ENCODE data around the gene GLRB.
"Not testable (repeated sequence)": the region's sequence is repeated elsewhere in the genome, so short reads cannot be mapped to it uniquely, and the experiment has no call there.

The GLRB gene

GRCh38 chr4:157075811-157076577 lies at the start of gene GLRB:
GLRB (plus strand) TSS chr4:157076150; CDS start chr4:157078025, 1,875 bp downstream.
- DNase-seq: peak; percentile 66

DNA sequence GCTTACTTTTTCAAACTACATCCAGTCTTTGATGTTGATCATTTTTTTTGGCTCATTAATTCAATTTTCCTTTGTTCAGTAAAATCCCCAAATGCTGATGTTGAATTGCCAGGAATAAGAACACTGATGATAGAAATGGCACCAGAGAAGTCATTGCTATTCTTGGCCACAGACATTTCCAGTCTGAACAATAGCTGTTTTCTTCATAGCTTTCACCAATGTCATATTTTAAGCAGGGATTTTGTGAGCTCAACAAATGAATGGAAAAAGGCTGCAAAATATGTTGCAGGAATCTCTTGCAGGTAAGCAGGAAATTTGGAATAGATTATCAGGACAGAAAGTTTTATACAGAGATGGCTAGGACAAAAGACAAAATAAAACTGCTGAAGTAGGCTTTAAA lies 40.5 kb upstream of the GLRB start:
- no peak for DNase-seq

- DNase-seq: no peak
These were observed 35.5 kb upstream of the GLRB start for GRCh38 chr4:157040405-157040804.

GRCh38 chr4:157043131-157043530 lies 32.8 kb upstream of the GLRB start:
- DNase-seq: no peak

DNA sequence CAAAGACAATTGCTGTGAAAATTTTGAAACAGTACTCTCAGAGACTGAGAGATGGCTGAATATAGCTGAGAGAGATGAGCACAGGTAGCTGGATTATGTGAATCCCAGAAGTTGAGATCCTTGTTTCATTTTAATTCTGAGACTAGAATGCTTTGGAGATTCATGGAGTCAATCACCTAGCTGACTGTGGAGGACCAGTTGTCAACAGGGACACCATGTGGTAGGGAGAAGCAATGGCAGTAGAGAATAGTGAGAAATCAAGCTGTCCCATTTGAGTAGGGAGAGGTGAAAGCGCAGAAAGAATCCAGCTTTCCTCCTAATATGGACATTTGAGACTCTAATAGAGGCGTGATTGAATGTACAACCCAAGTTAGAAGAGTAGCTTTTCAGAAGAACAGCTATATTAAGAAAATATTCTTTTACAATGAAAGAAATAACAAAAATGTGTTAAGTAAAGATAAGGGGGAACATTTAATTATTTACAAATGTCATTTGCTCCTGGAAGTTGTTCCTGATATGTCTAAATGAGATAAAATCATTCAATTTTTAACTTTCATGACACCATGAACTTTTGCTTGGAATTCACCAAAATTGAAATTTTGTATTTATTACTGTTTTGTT lies 30.3 kb upstream of the GLRB start:
- DNase-seq: peak; percentile 20

DNA sequence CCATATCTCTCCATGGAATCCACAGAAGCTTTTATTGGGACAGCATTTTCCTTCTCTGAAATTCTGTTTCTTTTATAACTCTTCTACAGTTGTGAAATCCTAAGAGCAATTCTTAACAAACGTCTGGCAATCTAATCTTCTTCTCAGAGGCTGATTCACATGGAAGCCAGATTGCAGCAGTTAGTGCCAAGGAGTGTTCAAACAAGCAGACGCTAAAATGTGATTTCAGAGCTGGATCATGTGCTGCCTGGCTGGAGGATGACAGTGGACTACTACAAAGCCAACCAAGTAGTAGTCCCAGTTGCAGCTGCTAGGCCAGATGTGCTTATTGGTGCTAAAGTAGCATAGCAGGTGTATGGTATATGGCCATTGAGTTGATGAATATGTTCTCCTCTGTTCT lies 27.7 kb upstream of the GLRB start:
- peak; percentile 58 for DNase-seq

GRCh38 chr4:157050561-157050960 lies 25.4 kb upstream of the GLRB start:
- DNase-seq: no peak

DNA sequence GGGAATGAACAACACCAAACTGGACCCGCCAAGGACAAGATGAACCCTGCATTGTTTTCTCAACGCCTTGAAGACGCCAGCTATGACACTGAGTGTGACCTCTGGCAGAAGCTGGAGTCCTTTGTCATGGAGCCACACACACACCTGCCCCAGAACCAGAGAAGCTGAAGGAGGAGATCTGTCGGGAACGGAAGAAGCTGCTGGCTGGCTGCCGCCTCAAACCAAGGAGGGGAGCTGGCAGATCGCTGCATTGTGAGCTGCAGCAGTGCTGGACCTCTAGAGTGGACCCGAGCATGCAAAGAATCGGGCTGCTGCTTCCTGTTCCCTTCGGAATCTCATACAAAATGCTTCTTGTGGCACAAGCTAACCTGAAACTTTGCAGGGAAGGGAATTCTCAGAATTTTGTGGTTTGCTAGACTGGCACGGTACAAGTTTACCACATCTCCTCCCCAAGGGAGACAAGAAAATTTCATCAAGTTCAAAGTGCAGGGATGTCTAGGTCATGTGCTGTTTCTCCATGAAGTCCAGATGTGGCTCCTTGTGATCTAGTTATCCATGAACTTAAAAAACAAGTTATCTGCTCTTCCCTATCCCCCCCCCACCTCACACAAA lies 23.4 kb upstream of the GLRB start:
- no peak for DNase-seq

- DNase-seq: no peak
These were observed 18.7 kb upstream of the GLRB start for GRCh38 chr4:157057218-157057617.

GRCh38 chr4:157058899-157059298 lies 17.1 kb upstream of the GLRB start:
- DNase-seq: not testable (repeated sequence)

DNA sequence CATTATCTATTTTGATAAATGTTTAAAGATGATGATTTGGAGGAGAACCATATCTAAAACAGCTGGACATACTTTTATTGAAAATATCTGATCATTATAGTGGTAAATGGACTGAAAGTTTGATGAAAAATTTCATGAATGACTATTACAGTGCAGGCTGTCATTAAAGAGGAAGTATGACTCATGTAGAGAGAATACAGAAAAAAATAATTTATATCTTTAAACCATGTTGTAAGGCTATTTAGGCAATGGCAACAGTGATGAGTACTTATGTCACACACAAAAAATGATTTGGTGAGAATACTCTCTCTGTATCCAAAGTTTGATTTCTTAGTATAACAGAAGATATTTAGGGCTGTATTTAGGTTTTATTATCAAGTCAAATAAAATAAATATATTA lies 3.9 kb upstream of the GLRB start:
- no peak for DNase-seq

DNA sequence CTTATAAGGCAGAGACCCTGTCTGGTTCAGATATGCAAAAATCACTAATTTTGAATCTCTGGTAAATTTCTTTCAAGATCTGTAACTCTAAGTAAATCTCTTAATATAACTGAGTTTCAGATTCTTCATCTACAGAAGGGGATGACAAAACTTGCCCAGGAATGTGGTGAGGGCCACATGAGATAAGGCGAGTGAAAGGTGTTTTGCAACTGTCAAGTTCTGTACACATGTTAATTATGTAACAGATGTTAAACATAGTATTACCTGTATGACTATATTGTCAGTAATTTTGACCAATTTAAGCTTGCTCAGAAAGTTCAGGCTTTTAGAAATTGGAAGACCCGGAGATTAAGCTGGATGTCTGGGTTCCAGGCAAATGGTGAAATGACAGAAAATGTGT lies 549 bp upstream of the GLRB start:
- DNase-seq: no peak

DNA sequence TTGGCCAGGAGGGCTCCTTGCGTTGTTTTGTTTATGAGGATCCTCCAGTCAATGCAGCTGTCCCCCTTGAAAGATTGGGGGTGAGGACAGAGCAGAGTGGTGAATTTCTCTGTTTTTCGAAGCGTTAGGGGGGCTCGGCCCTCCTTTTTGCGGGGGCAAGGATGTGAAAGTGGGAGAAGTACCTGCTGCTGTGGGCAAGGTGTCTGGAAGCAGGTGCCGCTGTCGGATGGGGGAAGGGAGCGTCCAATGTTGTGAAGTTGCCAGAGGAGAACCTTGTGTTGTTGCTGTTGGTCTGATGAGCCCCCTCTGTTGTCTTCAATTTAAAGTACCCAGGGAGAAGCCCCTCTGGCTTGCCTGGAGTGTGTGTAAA lies 613 bp downstream of the GLRB start:
- no peak for DNase-seq

DNA sequence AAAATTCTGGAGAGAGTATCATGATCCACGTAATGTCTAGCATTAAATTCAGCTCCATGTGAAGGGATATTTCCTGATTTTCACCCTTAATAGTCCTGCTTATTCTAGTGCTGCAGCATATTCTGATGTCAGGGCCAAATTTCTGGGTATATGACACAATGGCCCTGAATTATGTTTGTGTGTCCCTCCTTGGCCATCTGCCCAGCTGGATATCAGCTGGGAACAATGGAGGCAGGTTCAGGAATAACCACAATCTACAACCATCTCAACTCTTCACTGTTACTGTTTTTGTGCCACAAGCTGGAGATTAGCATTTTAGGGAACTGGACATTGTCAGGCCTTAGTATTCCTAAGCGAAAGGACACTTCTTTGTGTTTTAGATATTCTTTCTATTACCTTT lies 3.5 kb downstream of the GLRB start:
- no peak for DNase-seq

DNA sequence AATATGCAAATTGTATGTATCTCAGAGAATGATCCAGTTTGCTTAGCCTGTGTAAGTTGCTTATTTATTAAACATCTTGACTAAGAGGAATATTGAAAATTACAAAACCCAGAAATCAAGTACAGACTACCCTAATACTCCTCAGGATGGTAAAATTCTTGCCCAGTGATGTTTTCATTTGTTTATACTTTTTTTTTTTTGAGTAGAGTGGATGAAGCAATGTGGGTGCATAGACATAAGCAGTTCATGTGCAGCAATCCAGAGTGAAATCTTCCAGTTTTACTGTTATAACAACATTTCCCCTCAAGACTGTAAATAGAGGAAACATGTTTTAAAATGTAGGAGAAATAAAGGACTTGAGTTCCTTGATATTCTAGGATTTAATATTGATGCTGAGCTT lies 4.7 kb downstream of the GLRB start:
- DNase-seq: no peak

- DNase-seq: no peak
These were observed 19.8 kb downstream of the GLRB start for GRCh38 chr4:157095716-157096115.

GRCh38 chr4:157096439-157096838 lies 20.5 kb downstream of the GLRB start:
- no peak for DNase-seq

DNA sequence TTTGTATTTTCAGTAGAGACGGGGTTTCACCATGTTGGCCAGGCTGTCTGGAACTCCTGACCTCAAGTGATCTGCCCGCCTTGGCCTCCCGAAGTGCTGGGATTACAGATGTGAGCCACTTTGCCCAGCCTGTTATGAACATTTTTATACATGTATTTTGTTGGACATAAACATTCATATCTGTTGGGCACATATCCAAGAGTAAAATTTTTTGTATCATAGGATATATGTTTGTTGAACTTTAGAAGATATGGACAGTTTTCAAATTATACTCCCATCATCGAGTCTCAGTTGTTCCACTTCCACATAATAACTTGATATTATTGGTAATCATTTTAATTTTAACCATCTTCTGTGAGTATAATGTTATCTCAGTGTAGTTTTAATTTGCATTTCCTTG lies 23.6 kb downstream of the GLRB start:
- no peak for DNase-seq

- no peak for DNase-seq
These were observed 28.6 kb downstream of the GLRB start for GRCh38 chr4:157104541-157104940.

GRCh38 chr4:157114671-157115070 lies 38.7 kb downstream of the GLRB start:
- DNase-seq: no peak

DNA sequence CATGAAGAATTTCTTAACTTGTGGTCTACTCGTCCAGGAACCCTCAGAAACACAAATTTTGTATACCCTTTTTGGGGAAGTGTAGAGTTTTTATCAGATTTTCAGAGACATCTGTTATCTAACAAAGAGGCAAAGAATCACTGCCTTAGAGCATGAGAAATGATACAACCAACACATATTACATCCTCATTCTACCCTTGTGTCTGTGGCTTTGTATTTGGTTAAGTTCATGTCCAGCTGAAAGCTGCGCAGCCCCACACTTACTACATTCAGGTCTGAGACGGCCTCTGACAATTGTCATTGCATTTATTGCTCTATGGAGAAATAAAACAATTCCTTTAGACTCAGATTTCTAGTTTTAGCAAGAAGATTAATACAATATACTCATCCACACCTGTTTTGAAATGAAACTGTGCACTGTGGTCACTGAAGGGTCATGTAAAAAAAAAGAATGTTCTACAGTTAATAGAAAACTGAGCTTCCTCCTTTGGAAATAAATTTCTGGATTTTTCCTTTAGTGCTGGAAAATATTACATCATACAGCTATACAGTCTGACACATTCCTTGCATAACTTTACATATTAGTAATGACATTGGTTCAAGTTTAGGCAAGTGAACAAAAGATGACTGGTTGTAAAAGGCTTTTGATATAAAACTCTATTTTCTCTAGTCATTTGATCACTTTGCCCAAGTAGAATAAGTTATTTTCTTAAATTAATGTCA lies 39.8 kb downstream of the GLRB start:
- DNase-seq: no peak

- DNase-seq: no peak
These were observed 45.5 kb downstream of the GLRB start for GRCh38 chr4:157121401-157121800.

GRCh38 chr4:157127571-157127970 lies 51.6 kb downstream of the GLRB start:
- no peak for DNase-seq

GRCh38 chr4:157128395-157128794 lies 52.4 kb downstream of the GLRB start:
- DNase-seq: peak; percentile 15
